ENCODE data around the gene HEATR1.

DNA sequence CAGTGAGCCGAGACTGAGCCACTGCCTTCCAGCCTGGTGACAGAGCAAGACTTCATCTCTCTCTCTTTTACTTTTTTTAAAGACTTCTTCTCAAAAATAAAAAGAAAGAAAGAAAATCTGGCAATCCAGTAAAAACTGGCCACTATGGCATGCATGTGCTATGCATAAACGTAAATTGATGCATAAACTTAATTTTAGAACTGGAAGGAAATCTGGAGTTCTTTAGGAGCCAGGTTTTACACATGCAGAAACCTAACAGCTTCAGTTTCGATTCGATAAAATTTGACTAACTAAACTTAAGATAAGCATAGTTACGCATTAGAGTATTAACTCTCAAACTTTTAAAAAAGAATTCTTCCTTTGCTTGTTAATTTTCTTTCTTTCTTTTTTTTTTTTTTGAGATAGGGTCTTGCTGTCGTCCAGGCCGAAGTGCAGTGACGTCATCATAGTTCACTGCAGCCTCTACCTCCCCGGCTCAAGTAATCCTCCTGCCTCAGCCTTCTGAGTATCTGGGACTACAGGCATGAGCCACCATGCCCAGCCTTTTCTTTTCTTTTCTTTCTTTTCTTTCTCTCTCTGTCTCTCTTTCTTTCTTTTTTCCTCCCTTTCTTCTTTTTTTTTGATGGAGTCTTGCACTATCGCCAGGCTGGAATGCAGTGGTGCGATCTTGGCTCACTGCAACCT, 92.4 kb downstream of the HEATR1 start:
- TF ChIP-seq POLR2A (IDR thresholded peaks at IDR 0.05) = no peak
- TF ChIP-seq, protein P1, sequence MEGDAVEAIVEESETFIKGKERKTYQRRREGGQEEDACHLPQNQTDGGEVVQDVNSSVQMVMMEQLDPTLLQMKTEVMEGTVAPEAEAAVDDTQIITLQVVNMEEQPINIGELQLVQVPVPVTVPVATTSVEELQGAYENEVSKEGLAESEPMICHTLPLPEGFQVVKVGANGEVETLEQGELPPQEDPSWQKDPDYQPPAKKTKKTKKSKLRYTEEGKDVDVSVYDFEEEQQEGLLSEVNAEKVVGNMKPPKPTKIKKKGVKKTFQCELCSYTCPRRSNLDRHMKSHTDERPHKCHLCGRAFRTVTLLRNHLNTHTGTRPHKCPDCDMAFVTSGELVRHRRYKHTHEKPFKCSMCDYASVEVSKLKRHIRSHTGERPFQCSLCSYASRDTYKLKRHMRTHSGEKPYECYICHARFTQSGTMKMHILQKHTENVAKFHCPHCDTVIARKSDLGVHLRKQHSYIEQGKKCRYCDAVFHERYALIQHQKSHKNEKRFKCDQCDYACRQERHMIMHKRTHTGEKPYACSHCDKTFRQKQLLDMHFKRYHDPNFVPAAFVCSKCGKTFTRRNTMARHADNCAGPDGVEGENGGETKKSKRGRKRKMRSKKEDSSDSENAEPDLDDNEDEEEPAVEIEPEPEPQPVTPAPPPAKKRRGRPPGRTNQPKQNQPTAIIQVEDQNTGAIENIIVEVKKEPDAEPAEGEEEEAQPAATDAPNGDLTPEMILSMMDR (IDR thresholded peaks at IDR 0.05) = no peak

Data from lower leg skin (tissue), 3 donors.